Heart right ventricle (tissue), 16 donors: Measurements from ENCODE around the gene PPFIA2. TPM values are rescaled to one million over a fixed set of nuclear protein-coding genes. Genes with fewer than 3 reads are reported as not detected.

Experiments used
- ATAC-seq, 8 donors: fragments of 200-7000 bp; cut with Tn5 transposase; one replicate each; pipeline ENCODE4 v1.9.1; 2020; ENCODE audit warnings: mild to moderate bottlenecking in 8 of 8, moderate library complexity in 8 of 8, moderate number of reproducible peaks in 1 of 8
- DNase-seq, 2 donors: peaks; one replicate each; pipeline ENCODE4 v3.0.0-alpha.2; 2020
- H3K27ac ChIP-seq, 10 donors: fragments of 200-600 bp; sonication (generic) in 2 of 10; one replicate each; pipeline versions ENCODE4 v1.5.0 to v1.8.0; 2020 to 2022; ENCODE audit warnings: mild to moderate bottlenecking in 3 of 10
- H3K27me3 ChIP-seq, 7 donors: fragments of 200-600 bp; one replicate each; pipeline ENCODE4 v1.8.0; 2021 to 2022; ENCODE audit warnings: mild to moderate bottlenecking in 2 of 7
- H3K36me3 ChIP-seq, 9 donors: fragments of 200-600 bp; sonication (generic) in 1 of 9; one replicate each; pipeline versions ENCODE4 v1.5.0 to v1.8.0; 2020 to 2022; ENCODE audit warnings: mild to moderate bottlenecking in 2 of 9
- H3K4me1 ChIP-seq, 9 donors: fragments of 200-600 bp; sonication (generic) in 1 of 9; one replicate each; pipeline versions ENCODE4 v1.5.0 to v1.8.0; 2020 to 2022; ENCODE audit warnings: mild to moderate bottlenecking in 4 of 9
- H3K4me3 ChIP-seq, 10 donors: fragments of 200-600 bp; sonication (generic) in 2 of 10; one replicate each; pipeline versions ENCODE4 v1.5.0 to v1.8.0; 2020 to 2022; ENCODE audit warnings: mild to moderate bottlenecking in 7 of 10, moderate library complexity in 2 of 10
- H3K9me3 ChIP-seq, 11 donors: fragments of 200-600 bp in 10 of 11; sonication (generic) in 2 of 11; one replicate each; pipeline versions ENCODE4 v1.5.0 to v1.8.0; 2013 to 2022; ENCODE audit warnings: mild to moderate bottlenecking in 2 of 11, control low read depth in 1 of 11, moderate library complexity in 1 of 11
- CTCF ChIP-seq, 9 donors: fragments of 200-600 bp; sonication (generic) in 2 of 9; IDR thresholded peaks; one replicate each; pipeline versions ENCODE4 v1.5.0 to v1.8.0; 2021 to 2022; ENCODE audit warnings: antibody characterized with exemption in 9 of 9, mild to moderate bottlenecking in 5 of 9, moderate library complexity in 1 of 9
- WGBS, 2 donors: extraction: QIAGEN DNeasy Blood & Tissue Kit; methylation state at CpG; one replicate each; pipeline ENCODE4 v1.1.7; 2013; ENCODE audit warnings: inconsistent platforms in 1 of 2; 5-methylcytosine and 5-hydroxymethylcytosine counted together
- intact Hi-C, 10 donors: fragments of 100-400 bp; cut with DNase I; formaldehyde crosslinking; loops; one replicate each; pipeline versions ENCODE4 v1.11.1 to v1.14.2; 2022
- polyA plus RNA-seq, 2 donors: library from polyadenylated mRNA; stranded (reverse); fragments of 200-250 nt; gene quantifications; one replicate each; pipeline ENCODE4 v1.2.3, GENCODE V29; 2013
- total RNA-seq, 10 donors: library from RNA; stranded (reverse); fragmentation: NEBNext Ultra II Directional in 3 of 10; extraction: Animal tissue kit (Norgen Biotek cat#: 25700) in 3 of 10; gene quantifications; one replicate each; pipeline versions ENCODE4 v1.2.1 to v1.2.4, GENCODE V29; 2021 to 2023
- donor health status: Arrhythmogenic right ventricular cardiomyopathy.
- donor health status: ischemic (EF 13 %, LVEDD 7.1; RV severe dilation, severe dysfunction).
- donor health status: healthy with polysubstance abuse.
- donor health status: DM: no; HTN: yes; CAD: no.
- donor health status: DM: no; HTN: no; CAD: no.
- donor health status: ischemic (EF 25% LVEDD 6.9; RV normal size, moderate dysfunction).
- donor health status: ischemic (EF 25% LVEDD 5.7; RV mildly dilated, moderate dysfunction).
- donor health status: healthy.
- donor health status: DM: yes; HTN: yes; CAD: no.
- donor health status: Ischemic cardiomyopathy.
- donor health status: ischemic (EF 35%, LVEDD 5.7; RV mildly dilated, moderate dysfunction).
- donor health status: nonischemic (EF 11% LVEDD 7.7; RV severe dilation, severe dysfunction).
- donor health status: DM: yes; HTN: yes; CAD: no.
- donor health status: PGD.
- donor health status: ischemic (EF 29% LVEDD 5.4; RV normal size, mild dysfunction).
- donor health status: nonischemic (EF 23%, LVEDD 6.1; RV moderate dilation, normal function).

Gene PPFIA2
- total and polyA plus RNA-seq, 12 donors, result 0.15 to 1.3 (median 0.52) TPM; not detected in 1

GRCh38 chr12:81723361-81723760 is 35.8 kb downstream of the PPFIA2 start:
- no peak for TF ChIP-seq CTCF (IDR thresholded peaks at IDR 0.05)
- intact Hi-C loops, result no loop called here
- Histone ChIP-seq H3K36me3 (no peaks in the 10 kb centered on the region), H3K9me3 (no peaks in the 10 kb centered on the region), H3K4me3 (no peak overlapping the region), H3K4me1 (no peaks in the 10 kb centered on the region), H3K27me3 (no peaks in the 10 kb centered on the region), H3K27ac (no peak overlapping the region)
- 63 to 71% methylated on average over 1 of the region's 1 CpG for WGBS, 2 donors
- ATAC-seq, result no peak
- no peak for DNase-seq

GRCh38 chr12:81722004-81722403 is 37.1 kb downstream of the PPFIA2 start:
- WGBS, 2 donors, result 29 to 41% methylated on average over 1 of the region's 1 CpG
- H3K36me3 ChIP-seq, result no peaks in the 10 kb centered on the region
- no peak for TF ChIP-seq CTCF (IDR thresholded peaks at IDR 0.05)
- intact Hi-C loops, result no loop called here
- ATAC-seq (no peak), DNase-seq (no peak)
- H3K27ac ChIP-seq, result no peak overlapping the region
- no peaks in the 10 kb centered on the region for H3K9me3 ChIP-seq
- no peak overlapping the region for H3K4me3 ChIP-seq
- H3K27me3 ChIP-seq, result no peaks in the 10 kb centered on the region
- H3K4me1 ChIP-seq, result no peaks in the 10 kb centered on the region

- TF ChIP-seq CTCF (IDR thresholded peaks at IDR 0.05), result no peak
- WGBS, 2 donors, result 12 to 15% methylated on average over 2 of the region's 2 CpGs
- Histone ChIP-seq H3K4me1 (no peaks in the 10 kb centered on the region), H3K4me3 (no peak overlapping the region), H3K36me3 (no peaks in the 10 kb centered on the region), H3K27ac (no peak overlapping the region), H3K27me3 (no peaks in the 10 kb centered on the region), H3K9me3 (no peaks in the 10 kb centered on the region)
- intact Hi-C loops, result no loop called here
- no peak for ATAC-seq
- no peak for DNase-seq
Observed at GRCh38 chr12:81718616-81719015, 40.5 kb downstream of the PPFIA2 start.

- Histone ChIP-seq H3K27me3 (no peaks in the 10 kb centered on the region), H3K27ac (no peak overlapping the region), H3K4me1 (no peaks in the 10 kb centered on the region), H3K4me3 (no peak overlapping the region), H3K9me3 (no peaks in the 10 kb centered on the region), H3K36me3 (no peaks in the 10 kb centered on the region)
- intact Hi-C loops, result no loop called here
- DNase-seq (no peak), ATAC-seq (no peak)
- no peak for TF ChIP-seq CTCF (IDR thresholded peaks at IDR 0.05)
- 86 to 88% methylated on average over 3 of the region's 3 CpGs for WGBS, 2 donors
Observed at GRCh38 chr12:81712536-81712935, 46.6 kb downstream of the PPFIA2 start.

- Histone ChIP-seq H3K9me3 (peaks cover 0 to 8% (median 0%) of the 10 kb centered on the region in 11 donors), H3K4me1 (no peaks in the 10 kb centered on the region), H3K27ac (no peak overlapping the region), H3K36me3 (no peaks in the 10 kb centered on the region), H3K4me3 (no peak overlapping the region), H3K27me3 (no peaks in the 10 kb centered on the region)
- intact Hi-C loops, result no loop called here
- ATAC-seq, result no peak
- no peak for TF ChIP-seq CTCF (IDR thresholded peaks at IDR 0.05)
- 72 to 74% methylated on average over 1 of the region's 1 CpG for WGBS, 2 donors
- no peak for DNase-seq
Observed at GRCh38 chr12:81705586-81705985, 53.6 kb downstream of the PPFIA2 start.
